ENCODE measurements around the gene ZC3H12A.

DNA sequence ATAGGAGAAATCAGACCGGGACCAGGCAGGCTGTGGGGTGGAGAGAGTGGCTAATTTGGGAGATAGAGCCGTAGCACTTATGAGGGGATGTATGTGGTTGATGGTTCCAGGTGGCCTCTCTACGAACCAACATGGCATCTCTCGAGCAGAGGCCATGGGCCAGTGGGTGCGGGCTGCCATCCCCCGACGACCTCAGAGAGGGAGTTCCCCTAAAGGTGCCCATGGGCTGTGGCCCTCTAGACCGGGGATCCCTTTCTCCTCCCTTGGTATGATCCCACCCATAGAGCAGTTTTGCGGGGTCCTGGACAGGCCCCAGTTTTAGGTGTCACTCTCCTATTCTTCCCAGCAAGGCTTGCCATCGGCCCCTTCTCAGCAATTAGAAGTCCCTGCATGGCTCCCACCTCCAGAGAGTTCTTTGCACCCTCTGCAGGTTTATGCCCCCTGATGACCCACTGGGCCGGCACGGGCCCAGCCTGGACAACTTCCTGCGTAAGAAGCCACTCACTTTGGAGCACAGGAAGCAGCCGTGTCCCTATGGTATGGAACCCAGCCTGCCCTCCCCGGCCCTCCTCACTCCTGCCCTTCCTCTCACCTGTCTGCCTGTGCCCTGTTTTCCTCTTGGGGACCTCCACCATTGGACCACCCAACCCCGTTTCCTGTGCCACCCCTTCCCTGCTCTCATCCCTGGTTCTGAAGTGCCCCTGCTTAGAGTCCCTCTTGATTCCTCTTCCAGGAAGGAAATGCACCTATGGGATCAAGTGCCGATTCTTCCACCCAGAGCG is 7.8 kb downstream of the ZC3H12A start:
- no peak for TF ChIP-seq POLR2A (IDR thresholded peaks at IDR 0.05)
- TF ChIP-seq, protein P1, sequence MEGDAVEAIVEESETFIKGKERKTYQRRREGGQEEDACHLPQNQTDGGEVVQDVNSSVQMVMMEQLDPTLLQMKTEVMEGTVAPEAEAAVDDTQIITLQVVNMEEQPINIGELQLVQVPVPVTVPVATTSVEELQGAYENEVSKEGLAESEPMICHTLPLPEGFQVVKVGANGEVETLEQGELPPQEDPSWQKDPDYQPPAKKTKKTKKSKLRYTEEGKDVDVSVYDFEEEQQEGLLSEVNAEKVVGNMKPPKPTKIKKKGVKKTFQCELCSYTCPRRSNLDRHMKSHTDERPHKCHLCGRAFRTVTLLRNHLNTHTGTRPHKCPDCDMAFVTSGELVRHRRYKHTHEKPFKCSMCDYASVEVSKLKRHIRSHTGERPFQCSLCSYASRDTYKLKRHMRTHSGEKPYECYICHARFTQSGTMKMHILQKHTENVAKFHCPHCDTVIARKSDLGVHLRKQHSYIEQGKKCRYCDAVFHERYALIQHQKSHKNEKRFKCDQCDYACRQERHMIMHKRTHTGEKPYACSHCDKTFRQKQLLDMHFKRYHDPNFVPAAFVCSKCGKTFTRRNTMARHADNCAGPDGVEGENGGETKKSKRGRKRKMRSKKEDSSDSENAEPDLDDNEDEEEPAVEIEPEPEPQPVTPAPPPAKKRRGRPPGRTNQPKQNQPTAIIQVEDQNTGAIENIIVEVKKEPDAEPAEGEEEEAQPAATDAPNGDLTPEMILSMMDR (IDR thresholded peaks at IDR 0.05), result no peak
- TF ChIP-seq POLR2AphosphoS5 (IDR thresholded peaks at IDR 0.05), result no peak
- TF ChIP-seq EP300 (IDR thresholded peaks at IDR 0.05), result no peak

All from gastroesophageal sphincter (tissue), 3 donors.